NCI-H2107 (cell line): ENCODE data around the gene ACOT7.

Experiments used
- DNase-seq: peaks from one replicate; lab custom pipeline; 2025; lab: John Stamatoyannopoulos, UW

ACOT7 gene

DNA sequence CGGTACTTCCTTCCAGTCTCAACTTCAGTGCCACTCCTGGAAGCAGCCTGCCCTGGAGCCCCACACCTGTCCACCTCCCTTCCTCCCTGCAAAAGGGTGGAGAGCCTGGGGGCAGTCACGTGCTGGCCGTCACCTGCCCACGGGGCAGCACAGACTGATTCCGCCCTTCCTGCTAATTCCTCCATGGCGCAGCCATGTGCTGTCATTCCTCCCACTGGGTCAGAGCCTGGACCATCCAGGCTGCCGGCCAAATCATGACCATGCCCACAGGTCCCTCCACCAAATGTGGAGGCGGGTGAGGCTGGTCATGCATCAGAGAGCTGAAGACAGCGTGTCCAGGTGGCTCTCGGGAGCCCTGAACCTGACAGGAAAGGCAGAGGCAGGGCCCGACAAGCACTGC is 108.2 kb downstream of the ACOT7 start:
- no peak for DNase-seq

GRCh38 chr1:6282577-6283270 is 110.8 kb downstream of the ACOT7 start:
- no peak for DNase-seq

DNA sequence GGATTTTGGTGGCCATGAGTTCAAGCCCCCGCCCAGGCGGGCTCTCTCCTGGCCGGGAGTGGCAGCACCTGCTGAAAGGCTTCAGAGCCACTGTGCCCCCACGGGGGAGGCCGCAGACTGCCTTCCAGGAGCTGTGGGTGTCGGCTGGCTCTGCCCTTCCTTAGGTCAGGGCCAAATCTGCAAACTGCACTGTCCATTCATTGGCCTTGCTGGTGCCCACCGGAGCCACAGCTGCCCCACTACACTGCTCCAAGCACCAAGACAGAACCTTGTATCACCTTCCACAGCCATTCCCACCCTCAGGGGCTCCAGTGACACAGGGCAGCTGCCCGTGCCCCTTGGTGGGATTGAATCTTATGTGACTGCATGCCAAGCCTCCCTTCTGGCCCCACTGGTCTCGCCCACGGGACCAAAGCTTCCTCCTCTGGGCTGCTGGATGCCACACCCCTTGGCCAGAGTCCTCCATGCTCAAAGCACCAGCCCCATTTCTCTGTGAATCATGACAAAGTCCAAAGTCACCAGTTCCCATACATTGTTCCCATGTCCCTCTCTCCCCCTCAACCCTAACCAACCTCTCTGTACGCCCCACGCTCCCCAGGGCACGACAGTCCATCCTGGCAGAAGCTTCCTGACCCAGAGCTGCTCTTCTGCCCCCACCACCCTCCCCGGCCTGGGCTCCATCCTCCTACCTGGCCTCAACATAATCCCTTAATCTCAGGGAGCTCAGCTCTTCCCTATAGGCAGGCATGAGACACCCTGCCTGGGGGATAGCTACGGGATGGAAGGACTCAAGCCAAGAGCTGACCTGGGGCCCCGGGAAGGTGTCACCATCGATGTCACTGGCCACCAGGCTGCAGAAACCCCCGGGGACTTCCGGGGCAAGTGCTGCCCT is 111.8 kb downstream of the ACOT7 start:
- no peak for DNase-seq

DNA sequence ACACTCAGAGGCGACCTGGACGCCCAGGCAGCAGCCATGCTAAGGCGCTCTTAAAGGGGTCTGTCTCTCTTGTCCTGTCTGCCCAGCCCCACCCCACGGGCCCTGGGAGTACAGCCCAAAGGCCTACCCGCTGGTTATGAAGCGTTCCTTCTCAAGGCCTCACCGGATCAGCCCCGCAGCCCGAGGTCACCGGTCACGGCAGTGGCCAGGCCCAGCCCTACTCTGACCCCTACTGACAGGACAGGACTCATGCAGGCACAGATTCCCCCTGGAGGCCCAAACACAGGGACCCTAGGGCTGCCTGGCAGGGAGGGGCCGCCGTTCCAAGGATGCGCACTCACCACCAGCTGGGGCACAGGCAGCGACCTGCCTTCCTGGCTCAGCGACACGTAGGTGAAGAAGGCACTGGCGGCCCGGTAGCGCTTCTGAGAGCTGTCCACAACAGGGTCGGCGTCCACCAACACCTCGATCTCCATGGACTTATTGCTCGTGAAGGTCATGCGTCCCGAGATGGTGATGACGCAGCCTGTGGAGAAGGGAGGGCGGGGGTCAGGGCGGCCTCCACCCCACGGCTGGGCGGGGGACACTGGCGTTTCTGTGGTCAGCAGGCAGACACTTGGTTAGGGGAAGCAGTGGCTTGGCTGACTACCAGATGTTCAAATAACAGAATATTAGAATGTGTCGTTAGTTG is 112.7 kb downstream of the ACOT7 start:
- no peak for DNase-seq

DNA sequence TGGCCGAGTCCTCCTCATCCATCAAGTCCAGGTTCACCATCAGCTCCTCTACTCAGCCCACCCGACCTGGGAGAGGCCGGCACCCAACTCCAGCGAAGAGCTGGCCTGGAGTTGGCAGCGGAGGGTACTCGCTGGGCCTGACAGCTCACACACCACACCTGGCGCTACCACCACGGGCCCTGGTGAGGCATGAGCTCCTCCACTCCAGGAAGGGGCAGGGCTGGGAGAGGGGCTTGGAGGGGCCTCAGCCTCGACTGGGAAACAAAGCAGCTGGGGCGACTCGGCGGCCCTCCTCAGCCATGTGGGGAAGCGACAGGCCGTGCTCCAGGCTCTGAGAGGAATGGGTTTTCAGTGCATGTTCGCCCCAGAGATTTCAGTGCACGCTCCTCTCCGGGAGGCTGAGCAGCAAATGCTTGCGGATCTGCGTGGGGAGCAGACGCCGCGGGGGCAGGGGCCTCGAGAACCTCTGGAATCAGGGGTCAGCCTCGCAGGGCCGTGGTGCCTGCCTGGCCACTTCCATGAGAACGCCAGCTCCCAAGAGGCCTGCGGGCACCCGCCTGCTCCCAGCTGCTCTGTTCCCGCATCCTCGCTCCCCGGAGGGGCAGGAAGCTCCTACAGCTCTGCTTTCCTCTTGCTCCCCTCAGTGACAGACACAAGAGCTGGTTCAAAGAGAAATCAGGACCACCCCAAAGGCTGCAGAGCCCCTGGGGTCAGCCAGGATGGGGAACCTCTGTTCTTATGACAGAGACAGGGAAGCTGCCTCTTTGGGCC is 113.8 kb downstream of the ACOT7 start:
- DNase-seq: no peak

DNA sequence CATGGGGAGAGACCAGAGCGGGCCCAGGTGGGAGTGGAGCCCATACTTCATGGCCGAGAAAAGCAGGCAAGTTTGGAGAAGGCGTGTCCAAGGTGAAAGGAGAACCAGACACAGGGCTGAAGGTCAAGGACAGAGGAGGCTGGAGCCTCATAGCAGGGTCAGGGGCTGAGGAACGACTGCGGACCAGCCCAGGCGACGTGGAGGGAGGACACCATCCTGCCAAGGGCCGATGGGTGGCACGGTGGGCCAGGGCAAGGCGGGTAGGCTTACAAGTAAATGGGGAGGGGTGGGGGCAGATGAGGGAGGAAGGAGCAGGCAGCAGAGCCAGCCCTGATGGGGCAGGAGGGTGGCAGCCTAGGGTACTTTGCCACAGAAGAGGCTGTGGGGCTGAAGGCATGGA is 114.5 kb downstream of the ACOT7 start:
- no peak for DNase-seq

DNA sequence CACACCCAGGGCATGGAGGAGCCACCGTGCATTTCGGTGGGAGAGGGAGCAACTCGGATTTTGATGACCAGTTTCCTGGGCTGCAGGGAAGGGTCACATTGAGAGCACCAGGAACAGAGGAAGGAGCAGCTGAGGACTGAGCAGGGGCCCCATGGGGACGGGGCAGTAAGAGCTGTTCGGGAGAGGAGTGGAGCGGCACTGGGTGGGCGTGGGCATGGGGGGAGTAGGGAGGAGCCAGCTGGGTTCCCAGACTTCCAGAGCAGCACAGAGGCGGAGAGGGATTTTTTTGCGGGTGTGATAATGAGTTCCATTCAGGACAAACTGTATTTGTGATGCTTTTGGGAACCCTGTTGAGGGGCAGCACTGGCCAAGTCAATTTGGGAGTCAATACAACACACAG is 115.3 kb downstream of the ACOT7 start:
- no peak for DNase-seq

GRCh38 chr1:6276811-6277555 is 116.6 kb downstream of the ACOT7 start:
- no peak for DNase-seq

GRCh38 chr1:6275826-6276782 is 117.5 kb downstream of the ACOT7 start:
- no peak for DNase-seq

DNA sequence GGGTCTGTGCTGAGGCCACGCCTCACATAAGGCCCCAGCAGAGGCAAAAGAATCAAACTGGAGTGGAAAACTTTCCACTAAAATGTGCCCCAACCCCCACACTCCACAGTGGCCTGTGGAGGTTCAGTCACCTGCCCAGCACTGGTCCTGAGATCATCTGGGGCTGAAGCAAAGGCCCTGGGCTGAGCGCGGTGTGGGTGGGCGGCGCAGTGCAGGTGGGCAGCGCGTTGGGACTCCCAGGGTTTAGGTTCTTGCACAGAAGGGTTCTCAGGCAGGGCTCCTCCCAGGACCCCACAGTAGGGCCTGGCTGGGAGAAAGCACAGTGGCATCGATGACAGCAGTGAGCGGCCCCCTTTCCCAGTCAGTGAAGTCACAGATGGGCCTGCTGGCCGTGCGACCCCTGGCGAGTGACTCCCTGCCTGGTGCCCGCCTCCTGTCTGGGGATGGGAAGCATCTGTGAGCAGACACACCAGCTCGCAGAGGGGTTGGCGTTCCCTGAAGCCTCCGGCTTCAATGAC is 118.9 kb downstream of the ACOT7 start:
- DNase-seq: no peak

- DNase-seq: no peak
Observed at GRCh38 chr1:6274102-6274501, 119.5 kb downstream of the ACOT7 start.

DNA sequence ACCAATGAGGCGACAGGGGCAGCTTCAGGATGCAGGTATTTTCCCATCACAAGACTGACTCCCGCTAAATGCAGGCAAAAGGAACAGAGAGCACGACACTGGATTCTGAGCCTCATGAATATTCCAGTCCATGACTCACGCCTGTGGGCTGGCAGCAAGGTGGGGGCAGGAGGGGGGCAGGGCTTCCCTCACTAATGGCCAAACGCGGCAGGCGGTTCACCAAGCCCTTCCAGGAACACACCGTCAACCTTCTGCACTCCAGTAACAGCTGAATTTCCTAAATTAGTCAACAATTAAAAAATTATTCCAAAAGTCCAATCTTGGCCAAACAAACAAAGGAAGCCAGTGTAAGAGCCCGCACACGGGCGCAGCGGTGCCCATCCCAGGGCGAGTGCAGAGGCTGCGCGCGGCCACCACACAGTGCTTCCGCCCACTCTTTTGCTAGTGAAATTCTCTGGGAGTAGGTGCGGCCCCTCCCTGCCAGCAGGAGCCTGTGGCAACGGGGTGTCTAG is 120.1 kb downstream of the ACOT7 start:
- no peak for DNase-seq

GRCh38 chr1:6272868-6273267 is 120.7 kb downstream of the ACOT7 start:
- no peak for DNase-seq

DNA sequence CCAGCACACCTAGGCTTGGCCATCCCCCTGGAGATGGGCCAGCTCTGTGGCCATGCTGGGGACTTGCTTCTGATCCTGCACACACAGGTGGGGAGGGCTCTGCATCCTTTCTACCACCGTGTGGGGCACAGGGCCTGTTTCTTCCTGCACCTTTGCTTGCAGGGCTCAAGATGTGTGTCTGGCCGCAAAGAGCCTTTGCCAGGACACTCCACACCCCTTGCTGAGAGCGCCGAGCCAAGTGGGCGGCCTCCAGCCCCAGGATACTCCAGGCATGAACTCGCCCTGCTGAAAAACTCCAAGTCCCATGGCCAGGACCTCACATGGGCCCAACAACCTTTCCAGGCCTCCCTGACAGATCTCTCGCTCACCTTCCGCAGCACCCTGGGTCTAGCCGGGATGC is 121.1 kb downstream of the ACOT7 start:
- no peak for DNase-seq

- no peak for DNase-seq
Observed at GRCh38 chr1:6271554-6271953, 122.0 kb downstream of the ACOT7 start.

DNA sequence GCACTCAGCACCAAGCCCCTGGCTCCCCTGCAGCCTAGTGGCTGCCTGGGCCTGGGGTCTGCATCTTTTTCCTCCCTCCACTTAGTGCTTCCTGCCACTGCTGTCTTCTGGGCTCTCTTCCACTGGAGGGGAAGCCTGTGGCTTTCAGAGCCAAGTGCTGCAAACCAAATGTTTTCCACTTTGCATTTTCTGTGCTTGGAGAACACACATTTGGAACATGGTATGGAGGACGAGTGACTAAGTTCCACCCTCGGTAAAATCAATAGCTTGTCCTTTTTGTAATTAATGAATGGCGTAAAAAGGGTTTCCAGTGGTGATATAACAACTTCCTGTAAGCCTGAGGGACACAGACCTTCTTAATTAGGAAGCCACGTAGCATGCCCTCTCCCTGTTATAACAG is 122.6 kb downstream of the ACOT7 start:
- no peak for DNase-seq

- no peak for DNase-seq
Observed at GRCh38 chr1:6270401-6270800, 123.2 kb downstream of the ACOT7 start.

- DNase-seq: no peak
Observed at GRCh38 chr1:6269720-6270400, 123.7 kb downstream of the ACOT7 start.

- DNase-seq: no peak
Observed at GRCh38 chr1:6269296-6269695, 124.3 kb downstream of the ACOT7 start.
